H1 (cell line): ENCODE data around the gene STX2. TPM values are rescaled to one million over a fixed set of nuclear protein-coding genes. Genes with fewer than 3 reads are reported as not detected.

Experiments used
- CTCF ChIA-PET: fragments of 300-600 bp; sonication (Branson Sonifier 250); formaldehyde crosslinking; loops from one replicate; lab custom pipeline; 2021; ENCODE audit not compliant: partially characterized antibody; lab: Charles Lee
- POLR2A ChIA-PET: fragments of 300-600 bp; sonication (Branson Sonifier 250); formaldehyde crosslinking; loops from one replicate; lab custom pipeline; 2021; ENCODE audit warnings: inconsistent platforms; ENCODE audit not compliant: partially characterized antibody; lab: Charles Lee
- DNase-seq, 2 experiments: peaks; one replicate each; pipeline versions ENCODE4 v3.0.0 to v3.0.0-alpha.2; 2010 to 2022; ENCODE audit warnings: low spot score in 2 of 2, low read depth in 1 of 2, mixed read lengths in 1 of 2
- FAIRE-seq: peaks from 2 replicates; lab custom pipeline; 2011; peaks lifted over from hg19 to GRCh38; lab: Jason Lieb, UNC
- H2AFZ ChIP-seq: 2 replicates; pipeline ENCODE4 v1.8.1; 2012; ENCODE audit warnings: low read length, inconsistent platforms
- H2AK5ac ChIP-seq: 2 replicates; pipeline ENCODE4 v1.6.1; 2013; ENCODE audit warnings: low read depth, low read length
- H2BK120ac ChIP-seq: replicated peaks from 2 replicates; pipeline ENCODE3; 2013; ENCODE audit warnings: low read depth, low read length, inconsistent platforms
- H2BK12ac ChIP-seq: 2 replicates; pipeline ENCODE4 v1.6.1; 2013; ENCODE audit warnings: low read depth, low read length
- H2BK15ac ChIP-seq: 2 replicates; pipeline ENCODE4 v1.6.1; 2013; ENCODE audit warnings: low read length
- H2BK20ac ChIP-seq: 2 replicates; pipeline ENCODE4 v1.6.1; 2013; ENCODE audit warnings: low read length
- H2BK5ac ChIP-seq: 2 replicates; pipeline ENCODE4 v1.6.1; 2013; ENCODE audit warnings: low read depth, low read length
- H3K14ac ChIP-seq: 2 replicates; pipeline ENCODE4 v1.6.1; 2013; ENCODE audit warnings: inconsistent platforms; ENCODE audit not compliant: insufficient read length
- H3K18ac ChIP-seq: 2 replicates; pipeline ENCODE4 v1.6.1; 2013; ENCODE audit warnings: low read length; ENCODE audit errors: extremely low read depth
- H3K23ac ChIP-seq: 2 replicates; pipeline ENCODE4 v1.6.1; 2013; ENCODE audit warnings: inconsistent platforms; ENCODE audit not compliant: insufficient read length
- H3K23me2 ChIP-seq: 2 replicates; pipeline ENCODE4 v1.6.1; 2013; ENCODE audit warnings: low read depth, low read length
- H3K27ac ChIP-seq: 2 replicates; pipeline ENCODE4 v1.6.1; 2011; ENCODE audit warnings: low read depth, low read length, inconsistent platforms
- H3K27me3 ChIP-seq, 4 experiments: replicated peaks in 1 of 4; 1 replicate in 1 of 4; 2 replicates in 3 of 4; pipeline versions ENCODE4 v1.6.1 to v1.8.1; 2011 to 2013; ENCODE audit warnings: low read length in 3 of 4, mild to moderate bottlenecking in 3 of 4, inconsistent platforms in 2 of 4, mixed read lengths in 2 of 4, moderate library complexity in 1 of 4; ENCODE audit not compliant: control insufficient read depth in 3 of 4, insufficient read depth in 3 of 4; ENCODE audit errors: extremely low read depth in 1 of 4
- H3K36me3 ChIP-seq, 4 experiments: 2 replicates each; pipeline versions ENCODE4 v1.6.1 to v1.8.1; 2011 to 2013; ENCODE audit warnings: mild to moderate bottlenecking in 4 of 4, low read length in 3 of 4, moderate library complexity in 2 of 4, control low read depth in 1 of 4, inconsistent platforms in 1 of 4; ENCODE audit not compliant: insufficient read depth in 4 of 4, control insufficient read depth in 2 of 4
- H3K4ac ChIP-seq: replicated peaks from 2 replicates; pipeline ENCODE3; 2013; ENCODE audit warnings: low read length, low read depth, mixed read lengths, inconsistent platforms; ENCODE audit not compliant: insufficient read length
- H3K4me1 ChIP-seq, 4 experiments: replicated peaks in 1 of 4; 1 replicate in 1 of 4; 2 replicates in 3 of 4; pipeline versions ENCODE4 v1.6.1 to v1.8.1; 2011 to 2013; ENCODE audit warnings: low read length in 3 of 4, inconsistent platforms in 2 of 4, mixed read lengths in 1 of 4; ENCODE audit not compliant: insufficient read depth in 4 of 4, control insufficient read depth in 3 of 4
- H3K4me2 ChIP-seq, 2 experiments: 2 replicates each; pipeline versions ENCODE4 v1.6.1 to v1.8.1; 2011 to 2013; ENCODE audit warnings: low read depth in 2 of 2, low read length in 2 of 2, control low read depth in 1 of 2, inconsistent platforms in 1 of 2, mild to moderate bottlenecking in 1 of 2; ENCODE audit not compliant: insufficient read depth in 1 of 2
- H3K4me3 ChIP-seq, 4 experiments: fragments of 200-600, 300-600 bp in 1 of 4; sonication (generic), shearing (Covaris generic), sonication (Bioruptor Twin) in 1 of 4; 2 replicates each; pipeline versions ENCODE4 v1.5.1 to v1.8.1; 2011 to 2016; ENCODE audit warnings: low read length in 4 of 4, low read depth in 3 of 4, control low read depth in 2 of 4, inconsistent platforms in 2 of 4, mild to moderate bottlenecking in 2 of 4, mixed read lengths in 1 of 4, moderate library complexity in 1 of 4; ENCODE audit not compliant: insufficient read depth in 2 of 4; ENCODE audit errors: extremely low read depth in 1 of 4
- H3K56ac ChIP-seq: replicated peaks from 2 replicates; pipeline ENCODE3; 2013; ENCODE audit warnings: low read depth, mild to moderate bottlenecking, mixed read lengths, low read length, inconsistent platforms; ENCODE audit not compliant: insufficient read length
- H3K79me1 ChIP-seq: 2 replicates; pipeline ENCODE4 v1.6.1; 2013; ENCODE audit warnings: low read depth, low read length, control low read depth
- H3K79me2 ChIP-seq, 2 experiments: 2 replicates each; pipeline versions ENCODE4 v1.6.1 to v1.8.1; 2012 to 2013; ENCODE audit warnings: low read length in 2 of 2, mild to moderate bottlenecking in 2 of 2, inconsistent platforms in 1 of 2; ENCODE audit not compliant: insufficient read depth in 2 of 2, control insufficient read depth in 1 of 2
- H3K9ac ChIP-seq, 4 experiments: replicated peaks in 1 of 4; 1 replicate in 1 of 4; 2 replicates in 3 of 4; pipeline versions ENCODE4 v1.6.1 to v1.8.1; 2011 to 2013; ENCODE audit warnings: low read depth in 3 of 4, low read length in 3 of 4, control low read depth in 2 of 4, mild to moderate bottlenecking in 2 of 4, moderate library complexity in 2 of 4, inconsistent platforms in 1 of 4; ENCODE audit errors: extremely low read depth in 1 of 4
- H3K9me3 ChIP-seq, 2 experiments: 2 replicates each; pipeline versions ENCODE4 v1.6.1 to v1.8.1; 2012 to 2013; ENCODE audit warnings: mild to moderate bottlenecking in 2 of 2, moderate library complexity in 2 of 2, control low read depth in 1 of 2, inconsistent platforms in 1 of 2, low read depth in 1 of 2, low read length in 1 of 2, mixed read lengths in 1 of 2; ENCODE audit not compliant: insufficient read depth in 2 of 2
- H4K20me1 ChIP-seq, 2 experiments: replicated peaks in 1 of 2; 2 replicates each; pipeline versions ENCODE3 to v1.8.1; 2011 to 2013; ENCODE audit warnings: inconsistent platforms in 2 of 2, low read length in 2 of 2, mild to moderate bottlenecking in 1 of 2; ENCODE audit not compliant: insufficient read depth in 2 of 2, control insufficient read depth in 1 of 2
- H4K5ac ChIP-seq: 2 replicates; pipeline ENCODE4 v1.6.1; 2013; ENCODE audit warnings: low read length, low read depth, mixed read lengths, inconsistent platforms; ENCODE audit not compliant: insufficient read length
- H4K8ac ChIP-seq: 2 replicates; pipeline ENCODE4 v1.8.0; 2013; ENCODE audit warnings: mild to moderate bottlenecking, moderate library complexity, low read length, inconsistent platforms; ENCODE audit not compliant: insufficient read depth; ENCODE audit errors: extremely low read depth
- H4K91ac ChIP-seq: replicated peaks from 2 replicates; pipeline ENCODE3; 2013; ENCODE audit warnings: low read length, mixed read lengths, inconsistent platforms; ENCODE audit not compliant: insufficient read length
- BCL11A ChIP-seq, 2 experiments: IDR thresholded peaks; one replicate each; pipeline ENCODE4 v1.6.1; 2011; ENCODE audit warnings: low read depth in 2 of 2, low read length in 2 of 2, mild to moderate bottlenecking in 2 of 2
- BRCA1 ChIP-seq: IDR thresholded peaks from 2 replicates; pipeline ENCODE4 v1.6.1; 2012; ENCODE audit warnings: low read depth, low read length, improper control_type of control experiment
- CTBP2 ChIP-seq: IDR thresholded peaks from 2 replicates; pipeline ENCODE4 v1.7.0; 2011; ENCODE audit warnings: borderline replicate concordance, mild to moderate bottlenecking, moderate library complexity, mixed read lengths, low read length; ENCODE audit not compliant: insufficient read depth, insufficient read length
- GABPA ChIP-seq: IDR thresholded peaks from 2 replicates; pipeline ENCODE4 v1.6.1; 2011; ENCODE audit warnings: mild to moderate bottlenecking, low read length, moderate library complexity, borderline replicate concordance; ENCODE audit not compliant: insufficient read depth
- GTF2F1 ChIP-seq: IDR thresholded peaks from 2 replicates; pipeline ENCODE4 v1.6.1; 2012; ENCODE audit warnings: low read depth, low read length, improper control_type of control experiment, borderline replicate concordance
- JUN ChIP-seq: IDR thresholded peaks from 2 replicates; pipeline ENCODE4 v1.6.1; 2011; ENCODE audit warnings: low read depth, mild to moderate bottlenecking, improper control_type of control experiment, low read length
- JUND ChIP-seq: IDR thresholded peaks from 2 replicates; pipeline ENCODE4 v1.6.1; 2011; ENCODE audit warnings: mild to moderate bottlenecking, improper control_type of control experiment, low read length
- MAX ChIP-seq: IDR thresholded peaks from 2 replicates; pipeline ENCODE4 v1.6.1; 2012; ENCODE audit warnings: inconsistent platforms
- SUZ12 ChIP-seq: fragments of 200-600 bp; sonication (generic); IDR thresholded peaks from 2 replicates; pipeline ENCODE4 v1.6.1; 2012; ENCODE audit warnings: mild to moderate bottlenecking, inconsistent platforms, low read length, moderate library complexity, mixed read lengths
- TAF1 ChIP-seq: IDR thresholded peaks from 2 replicates; pipeline ENCODE4 v1.6.1; 2011; ENCODE audit warnings: mild to moderate bottlenecking, low read depth, low read length
- TAF7 ChIP-seq: optimal IDR thresholded peaks from 2 replicates; pipeline ENCODE3; 2011; ENCODE audit warnings: low read depth, mild to moderate bottlenecking, inconsistent platforms, low read length, moderate library complexity, borderline replicate concordance
- TCF12 ChIP-seq: IDR thresholded peaks from 2 replicates; pipeline ENCODE4 v1.6.1; 2011; ENCODE audit warnings: low read depth, mild to moderate bottlenecking, low read length
- USF2 ChIP-seq: IDR thresholded peaks from 2 replicates; pipeline ENCODE4 v1.6.1; 2011; ENCODE audit warnings: low read length, improper control_type of control experiment
- WGBS, 2 experiments: shearing (Covaris generic) in 1 of 2; methylation state at CpG; one replicate each; pipeline versions ENCODE4 v1.1.6 to v1.1.7; 2013 to 2015; ENCODE audit warnings: low lambda C conversion rate in 2 of 2, mixed read lengths in 2 of 2, inconsistent platforms in 1 of 2, low coverage in 1 of 2, missing lambda C conversion rate in 1 of 2; ENCODE audit not compliant: insufficient replicate concordance in 2 of 2, insufficient coverage in 1 of 2, insufficient read length in 1 of 2; ENCODE audit errors: extremely low coverage in 1 of 2, missing lambda C conversion rate in 1 of 2; 5-methylcytosine and 5-hydroxymethylcytosine counted together
- polyA plus RNA-seq, 7 experiments: library from polyadenylated mRNA; depleted of rRNA in 3 of 7; stranded (reverse) in 5 of 7; unstranded in 2 of 7; fragments of >200 nt in 5 of 7; fragments of 200-250 nt in 2 of 7; gene quantifications; 1 replicate in 5 of 7; 2 replicates in 1 of 7; 4 replicates in 1 of 7; pipeline versions ENCODE4 v1.2.1 to v1.2.3, GENCODE V29; 2011 to 2013; ENCODE audit warnings: missing spikeins in 2 of 7, mixed read lengths in 2 of 7
- total RNA-seq: library from RNA; stranded (reverse); fragmentation: NEBNext Ultra II Directional; extraction: Animal tissue kit (Norgen Biotek cat#: 25700); gene quantifications from 2 replicates; pipeline ENCODE4 v1.2.1, GENCODE V29; 2021

STX2 gene
- total and polyA plus RNA-seq, 2 of the 8 experiments (the other 6 are each of a cell fraction or from before 2014, with no cell fraction given): 20.0 to 26.3 TPM

DNA sequence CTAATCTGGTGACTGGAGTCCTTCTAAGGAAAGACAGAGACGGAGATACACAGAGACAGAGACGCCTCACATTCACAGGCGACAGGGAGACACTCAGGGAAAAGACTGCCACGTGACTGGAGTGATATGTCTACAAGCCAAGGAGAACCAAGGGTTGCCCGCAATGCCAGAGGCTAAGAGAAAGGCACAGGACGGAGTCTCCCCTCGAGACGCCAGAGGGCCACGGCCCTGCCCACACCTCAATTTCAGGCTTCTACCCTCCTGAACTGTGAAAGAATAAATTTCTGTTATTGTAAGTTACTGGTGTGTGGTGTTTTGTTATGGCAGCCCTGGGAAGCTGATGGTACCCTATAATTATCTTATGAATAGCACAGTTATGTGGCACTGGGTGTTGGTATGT is 21.3 kb upstream of the STX2 start:
- no peak overlapping the region for H3K4me3 ChIP-seq
- 81% methylated on average over 9 of the region's 9 CpGs; no CpG with 5 or more reads in 1 of the 2 experiments for WGBS, 2 experiments
- H3K79me2 ChIP-seq: no peaks in the 10 kb centered on the region
- no peaks in the 10 kb centered on the region for H4K20me1 ChIP-seq
- H2BK12ac ChIP-seq: no peak overlapping the region
- no peak overlapping the region for H4K8ac ChIP-seq
- H4K91ac ChIP-seq: no peak overlapping the region
- no peak overlapping the region for H3K4me2 ChIP-seq
- no peak overlapping the region for H2BK120ac ChIP-seq
- H3K9me3 ChIP-seq: no peaks in the 10 kb centered on the region; a peak in 1 of 4 replicates
- H3K4ac ChIP-seq: no peak overlapping the region
- H3K56ac ChIP-seq: no peak overlapping the region
- no peak overlapping the region for H2AFZ ChIP-seq
- no peak for FAIRE-seq
- no peak overlapping the region for H3K18ac ChIP-seq
- 0 out of 2 replicates have a peak overlapping the region, but pooled peaks have one; percentile 96 for H2BK20ac ChIP-seq
- ChIA-PET POLR2A (interaction anchor here (2.9 to 8.1 kb wide), 2 partner anchors 10 to 16 kb away, joined by 16 to 86 read pairs; no protein-coding TSS in a partner anchor), CTCF (interaction anchor here (4.0 kb wide), 1 partner anchor 10 kb away, joined by 26 read pairs; no protein-coding TSS in a partner anchor)
- H3K23me2 ChIP-seq: no peaks in the 10 kb centered on the region
- H2BK15ac ChIP-seq: no peak overlapping the region
- H3K14ac ChIP-seq: no peak overlapping the region
- no peak overlapping the region for H3K27ac ChIP-seq
- no peaks in the 10 kb centered on the region for H3K79me1 ChIP-seq
- H3K23ac ChIP-seq: no peak overlapping the region
- no peak for DNase-seq
- H3K36me3 ChIP-seq: no peaks in the 10 kb centered on the region
- H3K27me3 ChIP-seq: no peaks in the 10 kb centered on the region
- no peak overlapping the region for H4K5ac ChIP-seq
- H3K4me1 ChIP-seq: no peaks in the 10 kb centered on the region
- no peak overlapping the region for H2AK5ac ChIP-seq
- H3K9ac ChIP-seq: no peak overlapping the region
- no peak overlapping the region for H2BK5ac ChIP-seq
- TF ChIP-seq GTF2F1 (no peak), JUND (no peak), CTBP2 (no peak), USF2 (no peak), TAF7 (no peak), SUZ12 (no peak), BCL11A (IDR thresholded peaks at IDR 0.05; ENCODE audit: low read depth in 2 of 2, low read length in 2 of 2) (no peak), GABPA (no peak), MAX (no peak), TCF12 (no peak), JUN (no peak), TAF1 (no peak), BRCA1 (no peak)
